CD8-positive, alpha-beta memory T cell (primary cell): ENCODE results near the gene C18orf54. TPM values are rescaled to one million over a fixed set of nuclear protein-coding genes. Genes with fewer than 3 reads are reported as not detected.
A peak's percentile ranks its signal among the peaks of the same experiment; 100 is the strongest.
"Not testable (repeated sequence)": the region's sequence is repeated elsewhere in the genome, so short reads cannot be mapped to it uniquely, and the experiment has no call there.

ENCODE experiments used
- CTCF ChIA-PET: fragments of 350-600 bp; sonication (Branson Sonifier 250); formaldehyde crosslinking; loops from one replicate; lab custom pipeline; 2021; ENCODE audit warnings: antibody characterized with exemption; lab: Charles Lee
- POLR2A ChIA-PET: fragments of 350-600 bp; sonication (Branson Sonifier 250); formaldehyde crosslinking; loops from one replicate; lab custom pipeline; 2021; ENCODE audit warnings: antibody characterized with exemption; lab: Charles Lee
- DNase-seq, 5 donors: peaks; one replicate each; pipeline versions ENCODE4 v3.0.0 to v3.0.0-alpha.2; 2020 to 2022; ENCODE audit warnings: mixed read lengths in 1 of 5
- H3K27ac ChIP-seq: one replicate; pipeline ENCODE4 v1.7.0; 2013; ENCODE audit warnings: low read depth, mild to moderate bottlenecking, low read length, moderate library complexity
- H3K27me3 ChIP-seq: 2 replicates; pipeline ENCODE4 v1.7.0; 2013; ENCODE audit warnings: low read length, mild to moderate bottlenecking; ENCODE audit not compliant: insufficient read depth, poor library complexity, severe bottlenecking
- H3K36me3 ChIP-seq: 2 replicates; pipeline ENCODE4 v1.7.0; 2013; ENCODE audit warnings: mild to moderate bottlenecking, low read length, moderate library complexity; ENCODE audit not compliant: insufficient read depth
- H3K4me1 ChIP-seq: 2 replicates; pipeline ENCODE4 v1.7.0; 2013; ENCODE audit warnings: mild to moderate bottlenecking, low read length, moderate library complexity; ENCODE audit not compliant: insufficient read depth
- H3K4me3 ChIP-seq: 2 replicates; pipeline ENCODE4 v1.7.0; 2013; ENCODE audit warnings: mild to moderate bottlenecking, low read length
- H3K9me3 ChIP-seq: 2 replicates; pipeline ENCODE4 v1.7.0; 2013; ENCODE audit warnings: mild to moderate bottlenecking, low read length
- H3K27ac Mint-ChIP-seq, 8 donors: one replicate each; pipeline ENCODE4 v1.8.0; 2020 to 2021; ENCODE audit warnings: mixed read lengths in 8 of 8, mild to moderate bottlenecking in 6 of 8, inconsistent platforms in 3 of 8, moderate library complexity in 3 of 8
- H3K27me3 Mint-ChIP-seq, 2 donors: one replicate each; pipeline ENCODE4 v1.8.0; 2020 to 2021; ENCODE audit warnings: mixed read lengths in 2 of 2, mild to moderate bottlenecking in 1 of 2, moderate library complexity in 1 of 2
- H3K36me3 Mint-ChIP-seq, 3 donors: one replicate each; pipeline ENCODE4 v1.8.0; 2020 to 2021; ENCODE audit warnings: mixed read lengths in 3 of 3, inconsistent platforms in 1 of 3, mild to moderate bottlenecking in 1 of 3
- H3K4me1 Mint-ChIP-seq, 3 donors: one replicate each; pipeline ENCODE4 v1.8.0; 2020 to 2021; ENCODE audit warnings: mixed read lengths in 3 of 3, inconsistent platforms in 1 of 3, mild to moderate bottlenecking in 1 of 3
- H3K4me3 Mint-ChIP-seq, 7 donors: one replicate each; pipeline ENCODE4 v1.8.0; 2020 to 2021; ENCODE audit warnings: mixed read lengths in 7 of 7, mild to moderate bottlenecking in 6 of 7, moderate library complexity in 4 of 7, inconsistent platforms in 2 of 7
- H3K9me3 Mint-ChIP-seq, 5 donors: one replicate each; pipeline ENCODE4 v1.8.0; 2020 to 2022; ENCODE audit warnings: mixed read lengths in 5 of 5, mild to moderate bottlenecking in 3 of 5, moderate library complexity in 2 of 5, inconsistent platforms in 1 of 5
- polyA plus RNA-seq: library from polyadenylated mRNA; unstranded; fragments of 300-500 nt; fragmentation: Illumina TruSeq; gene quantifications from one replicate; pipeline ENCODE4 v1.2.3, GENCODE V29; 2021
- total RNA-seq, 2 experiments: library from RNA; stranded (reverse); gene quantifications; one replicate each; pipeline ENCODE4 v1.2.3, GENCODE V29; 2021

Gene C18orf54
- total and polyA plus RNA-seq, 3 experiments from 2014 or later: 1.1 to 10.6 (median 10.1) TPM

DNA sequence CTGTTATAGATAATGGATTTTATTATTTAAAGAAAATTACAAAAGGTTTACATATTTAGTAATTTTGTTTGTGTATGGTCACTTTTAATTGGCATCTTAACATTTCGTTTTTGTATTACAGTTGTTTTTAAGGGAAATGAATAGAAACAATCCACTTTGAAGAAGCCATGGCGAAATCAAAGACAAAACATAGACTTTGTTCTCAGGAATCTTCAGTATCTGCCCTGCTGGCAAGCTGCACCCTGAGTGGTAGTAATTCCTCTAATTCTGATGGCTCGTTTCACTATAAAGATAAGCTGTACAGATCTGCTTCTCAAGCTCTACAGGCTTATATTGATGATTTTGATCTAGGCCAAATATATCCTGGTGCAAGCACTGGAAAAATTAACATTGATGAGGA is 2.7 kb downstream of the C18orf54 start:
- ChIA-PET POLR2A (no interaction called here), CTCF (interaction anchor here (1.5 kb wide), 1 partner anchor 32 kb away, joined by 3 read pairs; no protein-coding TSS in a partner anchor)
- H3K4me1 Mint-ChIP-seq: peaks cover 16 to 23% (median 22%) of the 10 kb centered on the region in 3 donors
- H3K27ac ChIP-seq: no peak overlapping the region
- H3K4me3 Mint-ChIP-seq: peak overlapping the region in 1 of 7 donors; percentile 10
- no peaks in the 10 kb centered on the region for H3K9me3 ChIP-seq
- no peak overlapping the region for H3K4me3 ChIP-seq
- H3K27me3 ChIP-seq: no peaks in the 10 kb centered on the region
- no peaks in the 10 kb centered on the region for H3K36me3 ChIP-seq
- peaks cover 12% of the 10 kb centered on the region for H3K4me1 ChIP-seq
- DNase-seq: no peak
- H3K27ac Mint-ChIP-seq: no peak overlapping the region
- H3K27me3 Mint-ChIP-seq: peaks cover 0 to 3% of the 10 kb centered on the region in 2 donors
- H3K9me3 Mint-ChIP-seq: no peaks in the 10 kb centered on the region
- peaks cover 0 to 15% (median 3%) of the 10 kb centered on the region in 3 donors for H3K36me3 Mint-ChIP-seq

DNA sequence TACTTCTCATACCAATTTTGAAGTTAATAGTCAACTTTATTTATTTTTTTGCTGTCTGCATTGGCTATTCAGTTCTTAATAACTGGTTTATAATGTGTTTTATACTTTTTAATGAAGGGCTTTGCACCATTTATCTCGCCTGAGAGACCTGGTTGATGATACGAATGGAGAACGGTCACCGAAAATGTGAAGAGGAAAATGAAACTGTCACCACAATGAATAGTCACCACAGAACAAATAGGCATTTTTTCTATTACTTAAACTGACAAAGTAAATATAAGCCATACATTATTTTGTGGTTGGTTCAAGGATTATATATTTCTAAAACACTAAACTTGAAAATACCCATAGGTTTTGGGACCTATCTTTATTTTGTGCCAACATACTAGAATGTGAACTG is 20.4 kb downstream of the C18orf54 start:
- Mint-ChIP-seq H3K27me3 (no peaks in the 10 kb centered on the region), H3K4me3 (peak overlapping the region in 5 of 7 donors; percentile 6 to 56 (median 16)), H3K27ac (peak overlapping the region in 2 of 8 donors; percentile 4 to 16), H3K9me3 (no peaks in the 10 kb centered on the region), H3K36me3 (peaks cover 0 to 10% (median 5%) of the 10 kb centered on the region in 3 donors), H3K4me1 (peaks cover 0 to 6% (median 5%) of the 10 kb centered on the region in 3 donors)
- Histone ChIP-seq H3K9me3 (no peaks in the 10 kb centered on the region), H3K27ac (no peak overlapping the region), H3K4me3 (no peak overlapping the region), H3K4me1 (no peaks in the 10 kb centered on the region), H3K36me3 (no peaks in the 10 kb centered on the region), H3K27me3 (no peaks in the 10 kb centered on the region)
- ChIA-PET CTCF (no interaction called here), POLR2A (no interaction called here)
- no peak for DNase-seq

- Mint-ChIP-seq H3K4me1 (peaks cover 0 to 6% (median 5%) of the 10 kb centered on the region in 3 donors), H3K36me3 (peaks cover 0 to 2% (median 2%) of the 10 kb centered on the region in 3 donors), H3K4me3 (no peak overlapping the region), H3K27me3 (no peaks in the 10 kb centered on the region), H3K27ac (peak overlapping the region in 1 of 8 donors; percentile 84), H3K9me3 (no peaks in the 10 kb centered on the region)
- no peak overlapping the region for H3K4me3 ChIP-seq
- no peaks in the 10 kb centered on the region for H3K36me3 ChIP-seq
- ChIA-PET CTCF (no interaction called here), POLR2A (no interaction called here)
- no peaks in the 10 kb centered on the region for H3K4me1 ChIP-seq
- no peak for DNase-seq
- no peaks in the 10 kb centered on the region for H3K27me3 ChIP-seq
- H3K27ac ChIP-seq: no peak overlapping the region
- H3K9me3 ChIP-seq: no peaks in the 10 kb centered on the region
These were observed 23.9 kb downstream of the C18orf54 start for GRCh38 chr18:54381640-54382039.

DNA sequence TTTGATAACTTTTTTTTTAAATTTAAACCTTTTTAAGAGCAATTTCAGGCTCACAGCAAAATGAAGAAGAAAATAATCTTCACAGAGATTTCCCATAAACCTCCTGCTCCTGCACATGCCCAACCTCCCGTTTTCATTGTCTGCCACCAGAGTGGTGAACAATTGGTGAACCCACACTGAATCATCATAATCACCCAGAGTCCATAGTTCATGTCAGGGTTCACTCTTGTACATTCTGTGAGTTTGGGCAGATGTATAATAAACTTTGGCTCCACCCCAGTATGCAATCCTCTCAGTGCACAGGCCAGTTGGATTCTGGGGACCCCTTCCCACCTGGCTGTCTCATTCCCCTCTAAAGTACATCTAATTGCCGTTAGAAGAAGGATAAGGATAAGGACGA is 24.4 kb downstream of the C18orf54 start:
- POLR2A ChIA-PET: no interaction called here
- Histone ChIP-seq H3K27me3 (no peaks in the 10 kb centered on the region), H3K4me1 (no peaks in the 10 kb centered on the region), H3K4me3 (no peak overlapping the region), H3K9me3 (no peaks in the 10 kb centered on the region), H3K36me3 (no peaks in the 10 kb centered on the region), H3K27ac (no peak overlapping the region)
- no peak for DNase-seq
- CTCF ChIA-PET: no interaction called here
- H3K27me3 Mint-ChIP-seq: no peaks in the 10 kb centered on the region
- H3K27ac Mint-ChIP-seq: no peak overlapping the region
- peaks cover 0 to 2% (median 2%) of the 10 kb centered on the region in 3 donors for H3K36me3 Mint-ChIP-seq
- no peaks in the 10 kb centered on the region for H3K9me3 Mint-ChIP-seq
- peaks cover 0 to 6% (median 5%) of the 10 kb centered on the region in 3 donors for H3K4me1 Mint-ChIP-seq
- no peak overlapping the region for H3K4me3 Mint-ChIP-seq

DNA sequence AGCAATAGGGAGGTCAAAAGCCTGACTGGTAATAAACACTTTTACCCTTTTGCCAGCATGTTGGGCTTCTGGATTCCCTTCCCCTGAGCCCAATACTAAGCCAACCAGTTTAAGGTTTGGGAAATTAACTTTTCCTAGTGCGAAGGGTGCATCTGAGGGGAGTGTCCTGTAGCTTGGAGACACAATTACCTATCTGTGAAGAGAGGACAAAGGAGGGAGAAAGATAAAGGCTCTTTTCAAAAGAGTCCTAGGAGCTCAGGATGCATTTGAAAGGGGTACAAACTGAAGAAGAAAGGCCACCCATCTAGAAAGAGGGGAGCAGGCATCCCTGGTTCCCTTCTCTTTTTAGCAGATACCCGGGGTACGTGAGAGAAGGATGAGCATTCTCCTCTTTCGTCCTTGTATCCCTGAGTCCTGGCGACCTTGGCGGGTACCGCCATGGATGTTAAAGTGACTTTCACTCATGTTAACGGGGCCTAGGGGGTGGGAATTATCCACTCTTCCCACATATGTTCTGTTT is 25.1 kb downstream of the C18orf54 start:
- H3K27me3 Mint-ChIP-seq: no peaks in the 10 kb centered on the region
- no peak overlapping the region for H3K4me3 Mint-ChIP-seq
- peaks cover 0 to 6% (median 5%) of the 10 kb centered on the region in 3 donors for H3K4me1 Mint-ChIP-seq
- no peaks in the 10 kb centered on the region for H3K9me3 ChIP-seq
- DNase-seq: no peak
- H3K27ac ChIP-seq: no peak overlapping the region
- peaks cover 0 to 2% (median 2%) of the 10 kb centered on the region in 3 donors for H3K36me3 Mint-ChIP-seq
- H3K4me1 ChIP-seq: no peaks in the 10 kb centered on the region
- H3K4me3 ChIP-seq: no peak overlapping the region
- ChIA-PET POLR2A (no interaction called here), CTCF (interaction anchor here (0.8 kb wide), 1 partner anchor 9 kb away, joined by 4 read pairs; no protein-coding TSS in a partner anchor)
- no peaks in the 10 kb centered on the region for H3K27me3 ChIP-seq
- no peaks in the 10 kb centered on the region for H3K9me3 Mint-ChIP-seq
- H3K27ac Mint-ChIP-seq: no peak overlapping the region
- no peaks in the 10 kb centered on the region for H3K36me3 ChIP-seq

DNA sequence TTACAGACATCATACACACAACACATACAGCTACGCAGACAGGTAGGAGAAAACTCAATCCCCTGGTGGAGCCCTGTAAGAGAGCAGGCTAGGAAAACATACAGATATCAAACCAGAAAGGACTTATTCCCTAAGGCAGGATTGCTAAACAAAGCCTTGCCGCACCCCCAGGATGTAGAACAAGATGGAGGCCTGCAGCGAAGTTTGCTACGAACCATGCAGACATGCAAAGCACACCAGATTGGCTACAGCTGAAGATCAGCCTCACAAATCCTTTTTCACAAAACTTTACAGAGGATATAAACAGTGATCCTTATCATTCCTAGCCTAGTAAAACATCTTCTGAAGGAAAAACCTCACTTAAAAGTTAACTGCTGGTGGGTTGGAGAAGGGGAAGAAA is 28.3 kb downstream of the C18orf54 start:
- CTCF ChIA-PET: no interaction called here
- no peak overlapping the region for H3K4me3 Mint-ChIP-seq

DNA sequence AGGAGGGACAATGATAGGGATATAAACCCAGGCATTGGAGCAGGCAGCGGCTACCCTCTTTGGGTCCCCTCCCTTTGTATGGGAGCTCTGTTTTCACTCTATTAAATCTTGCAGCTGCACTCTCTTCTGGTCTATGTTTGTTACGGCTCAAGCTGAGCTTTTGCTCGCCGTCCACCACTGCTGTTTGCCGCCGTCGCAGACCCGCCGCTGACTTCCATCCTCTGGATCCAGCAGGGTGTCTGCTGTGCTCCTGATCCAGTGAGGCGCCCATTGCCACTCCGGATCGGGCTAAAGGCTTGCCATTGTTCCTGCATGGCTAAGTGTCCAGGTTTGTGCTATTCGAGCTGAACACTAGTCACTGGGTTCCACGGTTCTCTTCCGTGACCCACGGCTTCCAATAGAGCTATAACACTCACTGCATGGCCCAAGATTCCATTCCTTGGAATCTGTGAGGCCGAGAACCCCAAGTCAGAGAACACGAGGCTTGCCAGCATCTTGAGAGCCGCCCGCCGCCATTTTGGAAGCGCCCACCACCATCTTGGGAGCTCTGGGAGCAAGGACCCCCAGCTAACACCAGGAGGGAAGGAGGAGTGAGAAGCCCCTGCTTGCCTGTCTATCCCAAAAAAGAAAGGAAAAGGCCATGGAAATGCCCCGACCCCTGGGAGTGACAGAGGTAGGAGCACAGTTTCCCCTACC is 29.2 kb downstream of the C18orf54 start:
- POLR2A ChIA-PET, H3K4me1 ChIP-seq, H3K4me3 Mint-ChIP-seq, H3K36me3 Mint-ChIP-seq, H3K27me3 Mint-ChIP-seq, H3K4me1 Mint-ChIP-seq, H3K27me3 ChIP-seq, H3K27ac ChIP-seq, H3K9me3 Mint-ChIP-seq, DNase-seq, H3K4me3 ChIP-seq, H3K9me3 ChIP-seq, H3K36me3 ChIP-seq, H3K27ac Mint-ChIP-seq: not testable (repeated sequence)
- CTCF ChIA-PET: interaction anchor here (2.0 kb wide), 1 partner anchor 29 kb away, joined by 6 read pairs; the partner anchor contains the start of genes C18orf54 and STARD6

More for the DNA sequence above, 28.3 kb downstream of the C18orf54 start:
- Mint-ChIP-seq H3K27ac (no peak overlapping the region), H3K9me3 (no peaks in the 10 kb centered on the region), H3K27me3 (no peaks in the 10 kb centered on the region), H3K36me3 (peaks cover 0 to 2% (median 0%) of the 10 kb centered on the region in 3 donors), H3K4me1 (peaks cover 6 to 10% (median 9%) of the 10 kb centered on the region in 3 donors)
- Histone ChIP-seq H3K4me3 (no peak overlapping the region), H3K27me3 (no peaks in the 10 kb centered on the region), H3K9me3 (no peaks in the 10 kb centered on the region), H3K36me3 (no peaks in the 10 kb centered on the region), H3K27ac (no peak overlapping the region), H3K4me1 (no peaks in the 10 kb centered on the region)
- DNase-seq: no peak
- POLR2A ChIA-PET: no interaction called here

DNA sequence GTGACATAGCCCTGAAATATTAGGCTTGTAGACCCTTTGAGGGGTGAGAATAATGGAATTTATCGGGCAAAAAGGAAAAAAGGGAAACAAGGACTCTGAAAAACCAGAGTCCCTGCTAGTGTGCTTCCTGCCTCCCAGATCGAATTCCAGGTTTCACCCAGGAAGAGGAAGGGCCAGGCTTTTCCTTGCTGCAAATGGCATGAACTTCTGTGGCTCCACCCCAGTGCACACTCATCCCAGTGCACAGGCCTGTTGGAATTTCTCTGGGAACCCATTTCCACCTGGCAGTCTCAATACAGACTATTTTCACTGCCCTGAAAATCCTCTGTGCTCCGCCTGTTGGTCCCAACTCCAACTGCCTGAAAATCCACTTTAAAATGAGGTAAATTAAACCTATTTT is 29.9 kb downstream of the C18orf54 start:
- Mint-ChIP-seq H3K9me3 (no peaks in the 10 kb centered on the region), H3K36me3 (no peaks in the 10 kb centered on the region), H3K4me3 (no peak overlapping the region), H3K27ac (no peak overlapping the region), H3K27me3 (no peaks in the 10 kb centered on the region), H3K4me1 (peaks cover 6 to 10% (median 9%) of the 10 kb centered on the region in 3 donors)
- DNase-seq: no peak
- Histone ChIP-seq H3K9me3 (no peaks in the 10 kb centered on the region), H3K27me3 (no peaks in the 10 kb centered on the region), H3K4me1 (no peaks in the 10 kb centered on the region), H3K27ac (no peak overlapping the region), H3K36me3 (no peaks in the 10 kb centered on the region), H3K4me3 (no peak overlapping the region)
- ChIA-PET POLR2A (no interaction called here), CTCF (interaction anchor here (2.0 kb wide), 1 partner anchor 30 kb away, joined by 6 read pairs; the partner anchor contains the start of genes C18orf54 and STARD6)
